A172 (cell line): ENCODE results near the gene EEF2K. TPM values are rescaled to one million over a fixed set of nuclear protein-coding genes. Genes with fewer than 3 reads are reported as not detected.
"Not testable (repeated sequence)": the region's sequence is repeated elsewhere in the genome, so short reads cannot be mapped to it uniquely, and the experiment has no call there.

Source experiments
- DNase-seq: peaks from one replicate; pipeline ENCODE4 v3.0.0-alpha.2; 2015; ENCODE audit warnings: low spot score
- total RNA-seq: library from RNA; depleted of rRNA; stranded (reverse); fragments of >200 nt; shearing (Covaris generic); gene quantifications from 2 replicates; pipeline ENCODE4 v1.2.3, GENCODE V29; 2014; rRNA removed

EEF2K gene
- total RNA-seq = 7.8 and 9.2 TPM in 2 replicates

GRCh38 chr16:22206013-22206841, at the start of gene EEF2K:
Gene EEF2K (plus strand): TSS chr16:22206278. CDS start chr16:22225730, 19,452 bp downstream.
- peak; percentile 94 for DNase-seq

GRCh38 chr16:22161401-22161800, 44.7 kb upstream of the EEF2K start:
- DNase-seq = no peak

- DNase-seq = no peak
Measured at GRCh38 chr16:22161999-22162655, 44.0 kb upstream of the EEF2K start, which contains the start of gene SDR42E2. Gene SDR42E2 (plus strand): TSS chr16:22162506. CDS start chr16:22165583, 3,077 bp downstream.

- no peak for DNase-seq
Measured at GRCh38 chr16:22162656-22163009, 43.4 kb upstream of the EEF2K start.

- no peak for DNase-seq
Measured at GRCh38 chr16:22163806-22164205, 42.3 kb upstream of the EEF2K start.

GRCh38 chr16:22164482-22164881, 41.6 kb upstream of the EEF2K start:
- DNase-seq = no peak

GRCh38 chr16:22165508-22166285, 40.4 kb upstream of the EEF2K start:
- DNase-seq = no peak

GRCh38 chr16:22171953-22172352, 34.1 kb upstream of the EEF2K start:
- DNase-seq = no peak

- DNase-seq = not testable (repeated sequence)
Measured at GRCh38 chr16:22172642-22173041, 33.4 kb upstream of the EEF2K start.

GRCh38 chr16:22174642-22175041, 31.4 kb upstream of the EEF2K start:
- no peak for DNase-seq

- DNase-seq = no peak
Measured at GRCh38 chr16:22177968-22178930, 27.8 kb upstream of the EEF2K start.

- no peak for DNase-seq
Measured at GRCh38 chr16:22181426-22181825, 24.7 kb upstream of the EEF2K start.

GRCh38 chr16:22181843-22182242, 24.2 kb upstream of the EEF2K start:
- no peak for DNase-seq

- DNase-seq = no peak
Measured at GRCh38 chr16:22183335-22183734, 22.7 kb upstream of the EEF2K start.

- DNase-seq = no peak
Measured at GRCh38 chr16:22183901-22184614, 22.0 kb upstream of the EEF2K start.

GRCh38 chr16:22184615-22184968, 21.5 kb upstream of the EEF2K start:
- DNase-seq = no peak

GRCh38 chr16:22186517-22186916, 19.6 kb upstream of the EEF2K start:
- no peak for DNase-seq

GRCh38 chr16:22188267-22188594, 17.8 kb upstream of the EEF2K start:
- no peak for DNase-seq

GRCh38 chr16:22188595-22189442, 17.3 kb upstream of the EEF2K start:
- DNase-seq = peak; percentile 96
